HepG2 (cell line): Measurements from ENCODE around the gene MEIOC. TPM values are rescaled to one million over a fixed set of nuclear protein-coding genes. Genes with fewer than 3 reads are reported as not detected.
A peak's percentile ranks its signal among the peaks of the same experiment; 100 is the strongest.

Experiments used
- ATAC-seq: fragments of 200-7000 bp; cut with Tn5 transposase; 3 replicates; pipeline ENCODE4 v1.9.1; 2020; ENCODE audit warnings: mild to moderate bottlenecking, moderate library complexity
- BruUV-seq: library from RNA; stranded (reverse); fragments of 400-500 nt; replicated peaks from 2 replicates; lab custom pipeline; 2021; lab: Mats Ljungman, UMichigan
- CTCF ChIA-PET: fragments of 300-600 bp; formaldehyde crosslinking; extraction: SDS; loops from one replicate; lab custom pipeline; 2021; ENCODE audit warnings: low total read pairs, inconsistent platforms, low intra/inter-chr PET ratio; lab: Yijun Ruan, JAX
- POLR2A ChIA-PET: fragments of 350-600 bp; sonication (Branson Sonifier 250); formaldehyde crosslinking; loops from one replicate; lab custom pipeline; 2020; ENCODE audit warnings: antibody characterized with exemption, inconsistent platforms; lab: Yijun Ruan, JAX
- DNase-seq: peaks from one replicate; pipeline ENCODE4 v3.0.0-alpha.2; 2015; ENCODE audit warnings: low spot score
- FAIRE-seq: peaks from 3 replicates; lab custom pipeline; 2011; peaks lifted over from hg19 to GRCh38; lab: Jason Lieb, UNC
- H2AFZ ChIP-seq: one replicate; pipeline ENCODE4 v1.6.1; 2011; ENCODE audit warnings: low read length, inconsistent platforms
- H3K27ac ChIP-seq: fragments of 300-600 bp; 3 replicates; pipeline ENCODE4 v1.8.0; 2011; ENCODE audit warnings: mixed run types, mild to moderate bottlenecking, mixed read lengths, low read length, inconsistent platforms; ENCODE audit not compliant: insufficient read depth; ENCODE audit errors: extremely low read length
- H3K27me3 ChIP-seq, 2 experiments: fragments of 200-600 bp in 1 of 2; 2 replicates in 1 of 2; 3 replicates in 1 of 2; pipeline versions ENCODE4 v1.6.0 to v1.8.0; 2011; ENCODE audit warnings: low read length in 2 of 2, mild to moderate bottlenecking in 2 of 2, moderate library complexity in 2 of 2, inconsistent platforms in 1 of 2; ENCODE audit not compliant: insufficient read depth in 2 of 2, control insufficient read depth in 1 of 2
- H3K36me3 ChIP-seq, 2 experiments: fragments of 200-600 bp in 1 of 2; replicated peaks in 1 of 2; 2 replicates in 1 of 2; 3 replicates in 1 of 2; pipeline versions ENCODE4 v1.5.1 to v1.8.0; 2011; ENCODE audit warnings: low read length in 2 of 2, inconsistent platforms in 1 of 2; ENCODE audit not compliant: insufficient read depth in 2 of 2, control insufficient read depth in 1 of 2
- H3K4me1 ChIP-seq: 2 replicates; pipeline ENCODE4 v1.5.1; 2012; ENCODE audit warnings: low read length, inconsistent platforms; ENCODE audit not compliant: insufficient read depth
- H3K4me2 ChIP-seq: 2 replicates; pipeline ENCODE4 v1.6.0; 2011; ENCODE audit warnings: low read depth, low read length, inconsistent platforms
- H3K4me3 ChIP-seq, 3 experiments: fragments of 200-600 bp in 1 of 3; sonication (generic), shearing (Covaris generic) in 1 of 3; replicated peaks in 1 of 3; 2 replicates each; pipeline ENCODE4 v1.5.1; 2011 to 2016; ENCODE audit warnings: low read length in 3 of 3, inconsistent platforms in 2 of 3, low read depth in 2 of 3, mild to moderate bottlenecking in 2 of 3, control low read depth in 1 of 3, mixed read lengths in 1 of 3; ENCODE audit not compliant: insufficient read depth in 1 of 3
- H3K79me2 ChIP-seq: one replicate; pipeline ENCODE4 v1.6.1; 2011; ENCODE audit warnings: low read length, inconsistent platforms; ENCODE audit not compliant: insufficient read depth
- H3K9ac ChIP-seq: 2 replicates; pipeline ENCODE4 v1.6.0; 2011; ENCODE audit warnings: mild to moderate bottlenecking, low read depth, low read length, inconsistent platforms; ENCODE audit not compliant: insufficient read depth
- H3K9me3 ChIP-seq: 2 replicates; pipeline ENCODE4 v1.5.1; 2012; ENCODE audit warnings: mild to moderate bottlenecking, low read length
- H4K20me1 ChIP-seq: 2 replicates; pipeline ENCODE4 v1.6.0; 2011; ENCODE audit warnings: inconsistent platforms, mild to moderate bottlenecking, low read length, moderate library complexity; ENCODE audit not compliant: insufficient read depth
- ATF4 ChIP-seq, 2 experiments: fragments of 450-650 bp in 1 of 2; sonication (generic) in 1 of 2; formaldehyde crosslinking; IDR thresholded peaks; 2 replicates each; pipeline versions ENCODE4 v1.5.0 to v1.8.0; 2020 to 2022; ENCODE audit warnings: mild to moderate bottlenecking in 1 of 2, missing genetic modification reagents in 1 of 2
- NFAT5 ChIP-seq: sonication (generic); formaldehyde crosslinking; IDR thresholded peaks from 2 replicates; pipeline ENCODE4 v1.4.0; 2020; ENCODE audit warnings: missing genetic modification reagents
- RAD21 ChIP-seq: fragments of 450-650 bp; formaldehyde crosslinking; IDR thresholded peaks from 2 replicates; pipeline ENCODE4 v1.5.0; 2020; ENCODE audit warnings: mild to moderate bottlenecking
- SCMH1 ChIP-seq: sonication (generic); formaldehyde crosslinking; IDR thresholded peaks from 2 replicates; pipeline ENCODE4 v1.9.0; 2021; ENCODE audit warnings: missing genetic modification reagents, mild to moderate bottlenecking, borderline replicate concordance
- SMAD1 ChIP-seq: sonication (generic); formaldehyde crosslinking; IDR thresholded peaks from 2 replicates; pipeline ENCODE4 v1.4.0; 2020; ENCODE audit warnings: missing genetic modification reagents, low read depth, mild to moderate bottlenecking, borderline replicate concordance
- SMC3 ChIP-seq: IDR thresholded peaks from 2 replicates; pipeline ENCODE4 v1.6.1; 2011; ENCODE audit warnings: low read length, improper control_type of control experiment
- ZIK1 ChIP-seq: sonication (generic); formaldehyde crosslinking; IDR thresholded peaks from 2 replicates; pipeline ENCODE4 v1.5.0; 2020; ENCODE audit warnings: mild to moderate bottlenecking, low read depth, missing genetic modification reagents, borderline replicate concordance
- ZNF407 ChIP-seq: sonication (generic); formaldehyde crosslinking; IDR thresholded peaks from one replicate; pipeline ENCODE4 v1.5.1; 2020; ENCODE audit warnings: mild to moderate bottlenecking, missing genetic modification reagents; ENCODE audit errors: not compliant biosample characterization
- in situ Hi-C: cut with HindIII; loops from 2 replicates; pipeline ENCODE4 v1.10.0; 2017; ENCODE audit warnings: low pct_unique_long_range_greater_than_20kb; ENCODE audit not compliant: extremely low pct_ligation_motif_present
- intact Hi-C: fragments of 100-400 bp; cut with micrococcal nuclease; formaldehyde crosslinking; loops from one replicate; pipeline ENCODE4 v1.10.0; 2022; ENCODE audit not compliant: unreplicated experiment
- polyA plus RNA-seq, 8 experiments: library from polyadenylated mRNA; depleted of rRNA in 3 of 8; stranded (reverse) in 7 of 8; unstranded in 1 of 8; fragments of >200 nt; fragmentation: Illumina TruSeq in 4 of 8; extraction: Trizol in 4 of 8; gene quantifications; 2 replicates each; pipeline versions ENCODE4 v1.2.1 to v1.2.3, GENCODE V29; 2011 to 2016; ENCODE audit warnings: low read depth in 4 of 8, missing spikeins in 1 of 8, mixed read lengths in 1 of 8; ENCODE audit not compliant: insufficient read depth in 1 of 8
- total RNA-seq, 5 experiments: library from RNA; depleted of rRNA; stranded (reverse); fragments of >200 nt; fragmentation: Illumina TruSeq; extraction: Trizol; gene quantifications; 2 replicates each; pipeline ENCODE4 v1.2.3, GENCODE V29; 2016; ENCODE audit warnings: low read depth in 1 of 5

The MEIOC gene
- total and polyA plus RNA-seq, 2 of the 13 experiments (the other 11 are each of a cell fraction or from before 2014, with no cell fraction given) = 0.04 to 0.15 TPM

- in situ Hi-C loops (loop anchor here (10.0 kb wide), 1 partner anchor 138 kb away; no protein-coding TSS in a partner anchor), intact Hi-C loops (loop anchor here (1.0 kb wide), 1 partner anchor 139 kb away; no protein-coding TSS in a partner anchor)
- TF ChIP-seq ZIK1 (CRISPR knock-in tag) = no peak
- peak in 1 of 2 experiments; percentile 59; a peak in 1 of 4 replicates for TF ChIP-seq ATF4 (CRISPR knock-in tag; IDR thresholded peaks at IDR 0.05)
- no peak for TF ChIP-seq SCMH1 (CRISPR knock-in tag)
- no peak for TF ChIP-seq SMAD1
- no peak for TF ChIP-seq ZNF407 (CRISPR knock-in tag)
- peak; percentile 22; the same call in 1 of the 2 replicates for TF ChIP-seq RAD21 (CRISPR knock-in tag)
- TF ChIP-seq NFAT5 (CRISPR knock-in tag) = no peak
- TF ChIP-seq SMC3 = peak; percentile 56
These were observed 16.3 kb downstream of the MEIOC start for GRCh38 chr17:44672479-44673093.

More at GRCh38 chr17:44672479-44673093, 16.3 kb downstream of the MEIOC start:
- Histone ChIP-seq H3K4me3 (no peak overlapping the region), H3K27ac (no peak overlapping the region), H3K27me3 (no peaks in the 10 kb centered on the region), H3K4me2 (no peak overlapping the region), H4K20me1 (no peaks in the 10 kb centered on the region), H3K9ac (no peak overlapping the region), H3K9me3 (no peaks in the 10 kb centered on the region), H3K36me3 (no peaks in the 10 kb centered on the region; a peak in 1 of 5 replicates), H3K4me1 (no peaks in the 10 kb centered on the region), H2AFZ (no peak overlapping the region), H3K79me2 (no peaks in the 10 kb centered on the region)
- ATAC-seq (peak; percentile 49; the same call in 1 of the 3 replicates), FAIRE-seq (no peak), DNase-seq (peak; percentile 27)
- BruUV-seq = no TSS peak
- ChIA-PET POLR2A (no interaction called here), CTCF (interaction anchor here (3.7 kb wide), 1 partner anchor 138 kb away, joined by 30 read pairs; no protein-coding TSS in a partner anchor)
